Measurements from ENCODE around the gene ASTN2.

The ASTN2 gene

GRCh38 chr9:117414906-117415331 lies at the start of gene ASTN2:
Gene ASTN2, minus strand, starts transcription at chr9:117415057. Its CDS starts 119 bp downstream, at chr9:117414938.
- TF ChIP-seq GATA1 (IDR thresholded peaks at IDR 0.05; ENCODE audit: low read depth, low read length) (no peak), POLR2A (IDR thresholded peaks at IDR 0.05; ENCODE audit: low read length) (no peak)
- DNase-seq: no peak

GRCh38 chr9:117462861-117463260 lies 48.0 kb upstream of the ASTN2 start:
- no peak for DNase-seq
- no peak for TF ChIP-seq POLR2A (IDR thresholded peaks at IDR 0.05; ENCODE audit: low read length)
- TF ChIP-seq GATA1 (IDR thresholded peaks at IDR 0.05; ENCODE audit: low read depth, low read length): no peak

- no peak for DNase-seq
- TF ChIP-seq GATA1 (IDR thresholded peaks at IDR 0.05; ENCODE audit: low read depth, low read length) (no peak), POLR2A (IDR thresholded peaks at IDR 0.05; ENCODE audit: low read length) (no peak)
These were observed 46.5 kb upstream of the ASTN2 start for GRCh38 chr9:117461386-117461785.

- no peak for DNase-seq
- TF ChIP-seq POLR2A (IDR thresholded peaks at IDR 0.05; ENCODE audit: low read length): no peak
- TF ChIP-seq GATA1 (IDR thresholded peaks at IDR 0.05; ENCODE audit: low read depth, low read length): no peak
These were observed 45.9 kb upstream of the ASTN2 start for GRCh38 chr9:117460743-117461142.

- no peak for TF ChIP-seq GATA1 (IDR thresholded peaks at IDR 0.05; ENCODE audit: low read depth, low read length)
- TF ChIP-seq POLR2A (IDR thresholded peaks at IDR 0.05; ENCODE audit: low read length): no peak
- DNase-seq: no peak
These were observed 45.1 kb upstream of the ASTN2 start for GRCh38 chr9:117459913-117460312.

- TF ChIP-seq GATA1 (IDR thresholded peaks at IDR 0.05; ENCODE audit: low read depth, low read length) (no peak), POLR2A (IDR thresholded peaks at IDR 0.05; ENCODE audit: low read length) (no peak)
- DNase-seq: no peak
These were observed 43.2 kb upstream of the ASTN2 start for GRCh38 chr9:117458066-117458465.

GRCh38 chr9:117454711-117455110 lies 39.9 kb upstream of the ASTN2 start:
- no peak for DNase-seq

GRCh38 chr9:117453737-117454136 lies 38.9 kb upstream of the ASTN2 start:
- DNase-seq: no peak
- no peak for TF ChIP-seq POLR2A (IDR thresholded peaks at IDR 0.05; ENCODE audit: low read length)
- TF ChIP-seq GATA1 (IDR thresholded peaks at IDR 0.05; ENCODE audit: low read depth, low read length): no peak

More at GRCh38 chr9:117454711-117455110, 39.9 kb upstream of the ASTN2 start:
- no peak for TF ChIP-seq GATA1 (IDR thresholded peaks at IDR 0.05; ENCODE audit: low read depth, low read length)
- TF ChIP-seq POLR2A (IDR thresholded peaks at IDR 0.05; ENCODE audit: low read length): no peak

GRCh38 chr9:117451311-117451710 lies 36.5 kb upstream of the ASTN2 start:
- TF ChIP-seq POLR2A (IDR thresholded peaks at IDR 0.05; ENCODE audit: low read length) (no peak), GATA1 (IDR thresholded peaks at IDR 0.05; ENCODE audit: low read depth, low read length) (no peak)

GRCh38 chr9:117448066-117448465 lies 33.2 kb upstream of the ASTN2 start:
- TF ChIP-seq GATA1 (IDR thresholded peaks at IDR 0.05; ENCODE audit: low read depth, low read length) (no peak), POLR2A (IDR thresholded peaks at IDR 0.05; ENCODE audit: low read length) (no peak)
- no peak for DNase-seq

More at GRCh38 chr9:117451311-117451710, 36.5 kb upstream of the ASTN2 start:
- no peak for DNase-seq

GRCh38 chr9:117445631-117446030 lies 30.8 kb upstream of the ASTN2 start:
- DNase-seq: no peak
- TF ChIP-seq GATA1 (IDR thresholded peaks at IDR 0.05; ENCODE audit: low read depth, low read length): no peak

GRCh38 chr9:117444501-117444900 lies 29.6 kb upstream of the ASTN2 start:
- TF ChIP-seq GATA1 (IDR thresholded peaks at IDR 0.05; ENCODE audit: low read depth, low read length) (no peak), POLR2A (IDR thresholded peaks at IDR 0.05; ENCODE audit: low read length) (no peak)
- DNase-seq: no peak

GRCh38 chr9:117437283-117437682 lies 22.4 kb upstream of the ASTN2 start:
- TF ChIP-seq POLR2A (IDR thresholded peaks at IDR 0.05; ENCODE audit: low read length) (no peak), GATA1 (IDR thresholded peaks at IDR 0.05; ENCODE audit: low read depth, low read length) (no peak)
- no peak for DNase-seq

- TF ChIP-seq POLR2A (IDR thresholded peaks at IDR 0.05; ENCODE audit: low read length): no peak
- no peak for TF ChIP-seq GATA1 (IDR thresholded peaks at IDR 0.05; ENCODE audit: low read depth, low read length)
- DNase-seq: no peak
These were observed 20.9 kb upstream of the ASTN2 start for GRCh38 chr9:117435630-117436261.

- DNase-seq: no peak
- TF ChIP-seq POLR2A (IDR thresholded peaks at IDR 0.05; ENCODE audit: low read length) (no peak), GATA1 (IDR thresholded peaks at IDR 0.05; ENCODE audit: low read depth, low read length) (no peak)
These were observed 19.7 kb upstream of the ASTN2 start for GRCh38 chr9:117434566-117434965.

All from erythroblast (primary cell).